Adrenal gland (tissue), 12 donors: Measurements from ENCODE around the gene CDC7. TPM values are rescaled to one million over a fixed set of nuclear protein-coding genes. Genes with fewer than 3 reads are reported as not detected.

Experiments used
- DNase-seq, 7 donors: peaks; one replicate each; pipeline ENCODE4 v3.0.0-alpha.2; 2019 to 2020
- H3K27ac ChIP-seq, 5 donors: fragments of 200-600 bp; sonication (generic) in 4 of 5; 1 replicate in 3 of 5; 2 replicates in 2 of 5; pipeline versions ENCODE4 v1.5.1 to v1.8.0; 2016 to 2020; ENCODE audit warnings: mild to moderate bottlenecking in 1 of 5
- H3K27me3 ChIP-seq: fragments of 200-600 bp; 2 replicates; pipeline ENCODE4 v1.8.0; 2021
- H3K36me3 ChIP-seq, 2 donors: fragments of 200-600 bp; replicated peaks in 1 of 2; 1 replicate in 1 of 2; 2 replicates in 1 of 2; pipeline versions ENCODE4 v1.5.1 to v1.8.0; 2018 to 2022
- H3K4me1 ChIP-seq, 2 donors: fragments of 200-600 bp; replicated peaks in 1 of 2; 1 replicate in 1 of 2; 2 replicates in 1 of 2; pipeline versions ENCODE4 v1.5.1 to v1.8.0; 2018 to 2021
- H3K4me3 ChIP-seq, 4 donors: fragments of 200-600 bp; sonication (generic) in 3 of 4; one replicate each; pipeline ENCODE4 v1.5.1; 2016 to 2018
- H3K9me3 ChIP-seq, 3 donors: fragments of 200-600 bp; sonication (generic) in 1 of 3; replicated peaks in 1 of 3; 1 replicate in 2 of 3; 2 replicates in 1 of 3; pipeline versions ENCODE4 v1.5.1 to v1.8.0; 2016 to 2021
- CTCF ChIP-seq, 6 experiments: fragments of 450-650 bp in 4 of 6; fragments of 200-600 bp in 2 of 6; sonication (generic) in 1 of 6; IDR thresholded peaks; 1 replicate in 5 of 6; 2 replicates in 1 of 6; pipeline versions ENCODE4 v1.5.1 to v1.8.0; 2016 to 2021; ENCODE audit warnings: antibody characterized with exemption in 6 of 6, mild to moderate bottlenecking in 2 of 6, moderate library complexity in 1 of 6
- POLR2A ChIP-seq, 2 donors: fragments of 450-650 bp; IDR thresholded peaks; one replicate each; pipeline ENCODE4 v1.6.1; 2017; ENCODE audit warnings: antibody characterized with exemption in 2 of 2, mild to moderate bottlenecking in 2 of 2, moderate library complexity in 1 of 2
- WGBS, 4 donors: extraction: QIAGEN DNeasy Blood & Tissue Kit in 2 of 4; methylation state at CpG; one replicate each; pipeline versions ENCODE4 v1.1.5 to v1.1.7; 2013 to 2017; 5-methylcytosine and 5-hydroxymethylcytosine counted together
- intact Hi-C, 2 donors: fragments of 100-400 bp; cut with DNase I; formaldehyde crosslinking; loops; one replicate each; pipeline versions ENCODE4 v1.14.1 to v1.15.0; 2022 to 2023
- polyA plus RNA-seq, 3 donors: library from polyadenylated mRNA; stranded (reverse); fragments of 200-250 nt in 2 of 3; fragments of 350-450 nt in 1 of 3; fragmentation: Illumina TruSeq in 1 of 3; extraction: RNeasy Lipid Tissue Mini Kit (QIAGEN cat#74804) in 1 of 3; gene quantifications; one replicate each; pipeline ENCODE4 v1.2.3, GENCODE V29; 2013 to 2014
- total RNA-seq, 9 donors: library from RNA; depleted of rRNA in 4 of 9; stranded (reverse); fragments of >200 nt in 4 of 9; fragments of 120-200 nt in 1 of 9; fragmentation: NEBNext Ultra II Directional in 1 of 9; extraction: Animal tissue kit (Norgen Biotek cat#: 25700) in 1 of 9; gene quantifications; one replicate each; pipeline versions ENCODE4 v1.1.0 to v1.2.4, GENCODE V29; 2013 to 2023
- donor health status: healthy with polysubstance abuse.
- donor health status: Bipolar disorder and iron deficiency.
- donor health status: DM: yes; HTN: yes; CAD: no.
- donor health status: DM: no; HTN: no; CAD: no.
- donor health status: DM: no; HTN: no; CAD: no.
- donor health status: DM: yes; HTN: yes; CAD: no.

CDC7 gene
- total and polyA plus RNA-seq, 12 donors, result 1.6 to 15.7 (median 3.1) TPM

- TF ChIP-seq POLR2A (IDR thresholded peaks at IDR 0.05) (no peak), CTCF (IDR thresholded peaks at IDR 0.05) (no peak)
- Histone ChIP-seq H3K9me3 (no peaks in the 10 kb centered on the region), H3K27me3 (no peaks in the 10 kb centered on the region), H3K4me1 (peaks cover 13 to 22% of the 10 kb centered on the region in 2 donors), H3K36me3 (no peaks in the 10 kb centered on the region), H3K27ac (peak overlapping the region in 3 of 5 donors; percentile 65 to 83 (median 80)), H3K4me3 (peak overlapping the region in 1 of 4 donors; percentile 68)
- 32 to 37% (median 33%) methylated on average over 5 of the region's 5 CpGs for WGBS, 4 donors
- no peak for DNase-seq
- intact Hi-C loops, result loop anchor here in 1 of 2 donors (10.0 kb wide), 1 partner anchor 217 kb away; no protein-coding TSS in a partner anchor
Observed at GRCh38 chr1:91501971-91502671, 1.5 kb downstream of the CDC7 start.

GRCh38 chr1:91502672-91503184 lies 2.1 kb downstream of the CDC7 start:
- peak overlapping the region in 1 of 5 donors; percentile 2 for H3K27ac ChIP-seq
- no peak overlapping the region for H3K4me3 ChIP-seq
- no peak for DNase-seq
- no peaks in the 10 kb centered on the region for H3K36me3 ChIP-seq
- peaks cover 13 to 22% of the 10 kb centered on the region in 2 donors for H3K4me1 ChIP-seq
- 74 to 89% (median 83%) methylated on average over 2 of the region's 2 CpGs for WGBS, 4 donors
- no peak for TF ChIP-seq CTCF (IDR thresholded peaks at IDR 0.05)
- TF ChIP-seq POLR2A (IDR thresholded peaks at IDR 0.05), result no peak
- H3K9me3 ChIP-seq, result no peaks in the 10 kb centered on the region
- no peaks in the 10 kb centered on the region for H3K27me3 ChIP-seq
- intact Hi-C loops, result loop anchor here in 1 of 2 donors (10.0 kb wide), 1 partner anchor 218 kb away; no protein-coding TSS in a partner anchor

DNA sequence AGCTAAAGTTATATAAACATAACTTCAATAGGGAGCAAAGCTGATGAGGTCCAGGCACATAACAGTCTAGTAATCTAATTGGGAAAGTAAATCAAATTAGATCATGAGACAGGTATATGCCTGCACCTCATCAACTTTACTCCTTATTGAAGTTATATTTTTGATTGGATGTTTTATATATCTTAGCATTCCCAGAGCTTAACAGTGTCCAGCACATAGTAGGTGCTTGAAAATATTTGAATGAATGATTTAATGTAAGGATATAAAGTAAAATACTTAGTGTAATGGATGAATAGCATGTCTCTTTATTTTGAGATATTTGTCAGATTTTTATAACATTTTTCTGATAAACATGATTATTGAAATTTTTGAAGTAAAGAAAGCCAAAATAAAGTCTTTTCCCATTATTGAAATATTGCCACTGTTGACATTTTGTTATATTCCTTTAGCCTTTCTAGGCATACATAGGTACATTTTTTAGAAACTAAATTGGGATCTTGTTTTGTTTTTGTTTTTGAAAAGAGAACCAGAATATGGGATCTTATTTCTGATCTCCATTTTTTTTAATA lies 2.8 kb downstream of the CDC7 start:
- Histone ChIP-seq H3K9me3 (no peaks in the 10 kb centered on the region), H3K4me1 (peaks cover 13 to 22% of the 10 kb centered on the region in 2 donors), H3K27ac (no peak overlapping the region), H3K27me3 (no peaks in the 10 kb centered on the region), H3K36me3 (no peaks in the 10 kb centered on the region), H3K4me3 (no peak overlapping the region)
- TF ChIP-seq POLR2A (IDR thresholded peaks at IDR 0.05) (no peak), CTCF (IDR thresholded peaks at IDR 0.05) (no peak)
- intact Hi-C loops, result loop anchor here in 1 of 2 donors (10.0 kb wide), 1 partner anchor 219 kb away; no protein-coding TSS in a partner anchor
- DNase-seq, result no peak

DNA sequence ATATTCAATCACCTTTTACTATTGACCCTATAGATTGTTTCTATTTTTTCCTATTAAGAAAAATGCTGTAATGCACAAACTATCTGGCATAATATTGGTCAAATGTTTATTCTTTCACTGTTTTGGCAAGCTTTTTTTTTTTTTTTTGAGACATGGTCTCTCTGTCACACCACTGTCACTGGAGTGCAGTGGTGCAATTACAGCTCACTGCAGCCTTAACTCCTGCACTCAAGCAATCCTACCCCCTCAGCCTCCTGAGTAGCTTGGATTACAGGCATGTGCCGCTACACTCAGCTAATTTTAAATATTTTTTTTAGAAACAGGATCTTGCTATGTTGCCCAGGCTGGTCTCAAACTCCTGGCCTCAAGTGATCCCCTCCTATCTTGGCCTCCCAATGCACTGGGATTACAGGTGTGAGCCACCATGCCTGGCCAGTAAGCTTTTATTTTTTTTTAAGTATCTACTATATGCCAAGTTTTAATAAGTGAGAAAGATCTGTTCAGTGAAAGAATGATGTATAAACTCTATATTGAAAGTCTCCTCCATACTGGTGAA lies 3.4 kb downstream of the CDC7 start:
- DNase-seq, result no peak
- WGBS, 4 donors, result 90 to 100% (median 97%) methylated on average over 1 of the region's 1 CpG
- TF ChIP-seq POLR2A (IDR thresholded peaks at IDR 0.05) (no peak), CTCF (IDR thresholded peaks at IDR 0.05) (no peak)
- Histone ChIP-seq H3K4me3 (no peak overlapping the region), H3K9me3 (no peaks in the 10 kb centered on the region), H3K27ac (no peak overlapping the region), H3K4me1 (peaks cover 13 to 22% of the 10 kb centered on the region in 2 donors), H3K36me3 (no peaks in the 10 kb centered on the region), H3K27me3 (no peaks in the 10 kb centered on the region)
- intact Hi-C loops, result loop anchor here in 1 of 2 donors (10.0 kb wide), 1 partner anchor 219 kb away; no protein-coding TSS in a partner anchor
